Nephron progenitor cell (in vitro differentiated cells): Measurements from ENCODE around the gene CLEC16A.

Experiments used
- DNase-seq: peaks from one replicate; pipeline ENCODE4 v3.0.0; 2021
- H3K27ac Mint-ChIP-seq: 2 replicates; pipeline ENCODE4 v1.8.0; 2021; ENCODE audit warnings: mild to moderate bottlenecking, moderate library complexity, mixed read lengths
- H3K27me3 Mint-ChIP-seq: 2 replicates; pipeline ENCODE4 v1.8.0; 2021; ENCODE audit warnings: mild to moderate bottlenecking, low read depth, mixed read lengths; ENCODE audit not compliant: poor library complexity
- H3K36me3 Mint-ChIP-seq: 2 replicates; pipeline ENCODE4 v1.8.0; 2021; ENCODE audit warnings: low read depth, mixed read lengths
- H3K4me1 Mint-ChIP-seq: 2 replicates; pipeline ENCODE4 v1.8.0; 2021; ENCODE audit warnings: mixed read lengths
- H3K4me3 Mint-ChIP-seq: 2 replicates; pipeline ENCODE4 v1.8.0; 2021; ENCODE audit warnings: mild to moderate bottlenecking, moderate library complexity, mixed read lengths
- H3K9me3 Mint-ChIP-seq: 2 replicates; pipeline ENCODE4 v1.8.0; 2021; ENCODE audit warnings: mild to moderate bottlenecking, moderate library complexity, mixed read lengths
- TF ChIP-seq, protein P1 (sequence below): fragments of 200-600 bp; sonication (generic); IDR thresholded peaks from 2 replicates; pipeline ENCODE4 v1.5.0; 2021; ENCODE audit warnings: antibody characterized with exemption

CLEC16A gene

DNA sequence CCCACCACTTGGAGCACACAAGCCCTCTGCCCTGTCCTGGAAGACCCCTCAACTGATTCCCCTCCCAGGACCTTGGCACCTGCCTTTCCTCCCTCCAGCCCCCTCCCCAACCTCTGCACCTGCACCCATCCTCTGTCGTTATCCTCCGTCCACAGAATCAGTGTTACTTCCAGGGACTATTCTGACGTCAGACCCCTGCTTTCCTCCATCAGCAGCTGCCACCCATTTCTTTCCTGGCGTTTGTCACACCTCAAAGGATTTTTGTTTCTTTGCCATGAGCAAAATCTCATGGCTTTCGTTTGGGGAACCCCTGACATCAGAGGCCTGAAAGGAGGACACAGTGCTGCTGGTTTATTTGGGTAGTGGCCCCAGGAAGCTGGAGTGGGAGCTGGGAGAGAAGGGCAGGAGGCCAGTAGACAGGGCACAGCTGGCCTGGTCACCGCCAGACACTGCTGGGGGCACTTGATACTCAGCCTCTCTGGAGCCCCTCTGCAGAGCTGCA lies 243.2 kb downstream of the CLEC16A start:
- DNase-seq: no peak
- Mint-ChIP-seq H3K9me3 (no peaks in the 10 kb centered on the region), H3K27ac (peak overlapping the region; percentile 53), H3K4me3 (no peak overlapping the region), H3K27me3 (peaks cover 23% of the 10 kb centered on the region), H3K4me1 (peaks cover 23% of the 10 kb centered on the region), H3K36me3 (no peaks in the 10 kb centered on the region)
- TF ChIP-seq, protein P1, sequence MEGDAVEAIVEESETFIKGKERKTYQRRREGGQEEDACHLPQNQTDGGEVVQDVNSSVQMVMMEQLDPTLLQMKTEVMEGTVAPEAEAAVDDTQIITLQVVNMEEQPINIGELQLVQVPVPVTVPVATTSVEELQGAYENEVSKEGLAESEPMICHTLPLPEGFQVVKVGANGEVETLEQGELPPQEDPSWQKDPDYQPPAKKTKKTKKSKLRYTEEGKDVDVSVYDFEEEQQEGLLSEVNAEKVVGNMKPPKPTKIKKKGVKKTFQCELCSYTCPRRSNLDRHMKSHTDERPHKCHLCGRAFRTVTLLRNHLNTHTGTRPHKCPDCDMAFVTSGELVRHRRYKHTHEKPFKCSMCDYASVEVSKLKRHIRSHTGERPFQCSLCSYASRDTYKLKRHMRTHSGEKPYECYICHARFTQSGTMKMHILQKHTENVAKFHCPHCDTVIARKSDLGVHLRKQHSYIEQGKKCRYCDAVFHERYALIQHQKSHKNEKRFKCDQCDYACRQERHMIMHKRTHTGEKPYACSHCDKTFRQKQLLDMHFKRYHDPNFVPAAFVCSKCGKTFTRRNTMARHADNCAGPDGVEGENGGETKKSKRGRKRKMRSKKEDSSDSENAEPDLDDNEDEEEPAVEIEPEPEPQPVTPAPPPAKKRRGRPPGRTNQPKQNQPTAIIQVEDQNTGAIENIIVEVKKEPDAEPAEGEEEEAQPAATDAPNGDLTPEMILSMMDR: no peak

DNA sequence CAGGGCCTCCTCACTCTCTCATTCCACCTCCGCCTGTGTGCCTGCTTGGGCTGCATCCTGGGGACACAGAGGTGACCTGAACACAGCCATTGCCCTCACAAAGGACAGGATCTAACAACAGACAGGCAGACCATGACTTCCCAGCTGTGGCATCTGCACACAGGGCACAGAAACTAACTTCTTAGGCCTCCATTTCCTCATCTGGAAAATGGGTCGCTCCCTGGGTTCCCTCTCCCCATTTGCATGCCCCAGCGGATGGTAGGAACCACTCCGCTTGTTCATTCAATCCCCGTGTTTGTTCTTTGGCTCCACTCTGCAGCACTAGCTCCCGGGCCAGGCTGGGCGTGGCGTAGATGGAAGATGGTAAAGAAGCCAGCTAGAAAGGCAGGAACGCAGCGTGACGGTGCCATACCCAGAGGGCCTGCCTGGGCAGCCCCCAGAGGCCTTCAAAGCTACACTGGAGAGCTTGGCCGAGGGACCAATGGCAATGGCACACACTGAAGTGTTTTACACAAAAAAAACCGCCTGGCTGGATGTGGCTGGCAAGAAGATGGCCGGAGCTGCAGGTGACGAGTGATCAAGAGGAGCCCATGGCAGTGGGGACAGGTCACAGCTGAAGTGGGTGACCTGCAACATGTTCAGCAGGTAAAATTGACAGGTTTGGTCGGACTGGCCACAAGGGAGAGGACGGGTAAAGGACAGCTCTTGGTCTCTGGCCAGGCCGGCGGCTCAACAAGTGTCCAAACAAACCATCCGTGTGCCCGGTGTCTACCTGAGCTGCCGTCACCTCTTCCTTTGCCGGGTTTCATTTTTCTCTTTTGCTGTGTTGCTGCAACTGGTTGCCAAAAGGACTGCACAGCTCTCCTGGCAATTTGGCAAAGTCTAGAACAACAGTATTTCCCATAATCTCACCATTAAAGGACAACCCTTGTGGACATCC lies 244.7 kb downstream of the CLEC16A start:
- no peaks in the 10 kb centered on the region for H3K9me3 Mint-ChIP-seq
- no peaks in the 10 kb centered on the region for H3K36me3 Mint-ChIP-seq
- no peak for DNase-seq
- no peak overlapping the region for H3K27ac Mint-ChIP-seq
- no peak overlapping the region for H3K4me3 Mint-ChIP-seq
- TF ChIP-seq, protein P1: no peak
- peaks cover 8% of the 10 kb centered on the region for H3K4me1 Mint-ChIP-seq
- peaks cover 30% of the 10 kb centered on the region for H3K27me3 Mint-ChIP-seq

DNA sequence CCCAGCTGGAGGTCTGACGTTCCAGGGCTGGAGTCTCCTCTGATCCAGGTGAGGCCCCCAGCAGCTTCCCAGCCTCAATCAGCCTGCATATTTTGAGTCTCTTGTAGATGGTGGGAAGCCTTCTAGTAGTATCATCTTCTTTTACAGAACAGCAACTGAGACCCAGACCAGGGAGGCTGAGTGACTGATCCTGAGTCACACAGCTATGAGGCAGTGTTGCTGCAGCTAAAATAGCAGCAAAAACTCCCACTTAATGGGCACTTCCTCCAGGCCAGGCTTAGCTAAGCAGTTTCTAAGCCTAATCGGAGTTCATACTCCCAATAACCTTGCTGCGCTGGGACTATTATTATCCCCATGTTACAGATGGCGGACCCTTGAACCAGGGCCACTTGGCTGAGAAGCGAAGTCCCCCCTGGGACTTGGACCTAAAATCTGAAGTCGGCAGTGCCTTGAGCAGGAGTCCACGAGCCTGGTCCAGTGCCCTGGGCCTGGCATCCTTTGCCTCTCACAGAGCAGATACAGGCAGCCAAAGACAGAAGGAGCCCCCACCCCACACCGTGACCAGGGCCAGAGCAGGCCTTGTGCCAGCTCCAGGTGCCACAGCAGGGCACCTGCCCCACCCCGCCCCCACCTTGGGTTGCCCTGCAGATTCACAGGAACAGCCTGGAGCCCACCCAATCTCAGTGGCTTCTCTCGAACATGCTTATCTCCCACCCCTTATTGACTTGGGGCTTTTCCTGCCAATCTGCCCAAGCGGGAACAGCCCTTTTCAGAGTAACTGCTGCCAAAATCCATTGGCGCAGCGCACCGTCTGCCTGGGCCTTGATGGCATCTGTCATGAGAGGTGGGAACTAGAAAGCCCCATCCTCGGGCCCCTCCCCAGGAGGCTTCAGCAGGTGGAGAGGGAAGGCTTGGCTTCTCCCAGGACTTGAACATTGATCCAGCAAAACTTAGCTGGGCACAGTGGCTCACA lies 246.5 kb downstream of the CLEC16A start:
- TF ChIP-seq, protein P1: no peak
- DNase-seq: no peak
- Mint-ChIP-seq H3K27ac (no peak overlapping the region), H3K27me3 (peaks cover 33% of the 10 kb centered on the region), H3K9me3 (no peaks in the 10 kb centered on the region), H3K36me3 (no peaks in the 10 kb centered on the region), H3K4me1 (peaks cover 16% of the 10 kb centered on the region), H3K4me3 (no peak overlapping the region)

DNA sequence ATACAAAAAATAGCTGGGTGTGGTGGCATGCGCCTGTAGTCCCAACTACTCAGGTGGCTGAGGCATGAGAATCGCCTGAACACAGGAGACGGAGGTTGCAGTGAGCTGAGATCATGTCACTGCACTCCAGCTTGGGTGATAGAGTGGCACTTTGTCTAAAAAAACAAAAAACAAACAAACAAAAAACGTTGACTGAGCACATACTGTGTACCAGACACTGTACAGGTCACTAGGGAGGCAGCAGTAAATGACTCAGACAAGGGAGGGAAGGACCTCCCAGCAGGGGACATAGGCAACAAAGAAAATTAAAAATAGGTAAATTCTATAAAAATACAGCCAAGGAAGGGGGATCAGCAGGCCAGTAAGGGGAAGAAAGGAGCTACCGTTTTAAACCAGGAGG lies 247.3 kb downstream of the CLEC16A start:
- H3K4me3 Mint-ChIP-seq: no peak overlapping the region
- peaks cover 34% of the 10 kb centered on the region for H3K27me3 Mint-ChIP-seq
- no peaks in the 10 kb centered on the region for H3K36me3 Mint-ChIP-seq
- TF ChIP-seq, protein P1: no peak
- no peak for DNase-seq
- H3K4me1 Mint-ChIP-seq: peaks cover 16% of the 10 kb centered on the region
- no peak overlapping the region for H3K27ac Mint-ChIP-seq
- no peaks in the 10 kb centered on the region for H3K9me3 Mint-ChIP-seq

DNA sequence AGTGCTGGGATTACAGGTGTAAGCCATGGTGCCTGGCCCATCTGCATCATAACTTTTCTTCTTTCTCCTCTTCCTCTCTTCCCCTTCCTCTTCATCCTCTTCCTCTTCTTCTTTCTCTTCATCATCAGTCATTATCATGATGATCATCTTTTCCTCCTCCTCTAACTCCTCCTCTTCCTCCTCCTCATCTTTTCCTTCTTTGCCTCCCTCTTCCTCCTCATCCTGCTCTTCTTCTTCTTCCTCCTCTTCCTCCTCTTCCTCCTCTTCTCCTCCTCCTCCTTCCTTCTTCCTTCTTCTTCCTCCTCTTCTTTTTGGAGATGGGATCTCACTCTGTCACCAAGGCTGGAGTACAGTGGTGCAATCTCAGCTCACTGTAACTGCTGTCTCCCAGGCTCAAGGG lies 249.1 kb downstream of the CLEC16A start:
- Mint-ChIP-seq H3K4me3 (no peak overlapping the region), H3K27ac (no peak overlapping the region), H3K36me3 (no peaks in the 10 kb centered on the region), H3K9me3 (no peaks in the 10 kb centered on the region), H3K27me3 (peaks cover 32% of the 10 kb centered on the region), H3K4me1 (peaks cover 27% of the 10 kb centered on the region)
- TF ChIP-seq, protein P1: no peak
- no peak for DNase-seq
